HL-60 (cell line): ENCODE results near the gene HELZ.

Experiments used
- CTCF ChIP-seq: IDR thresholded peaks from one replicate; pipeline ENCODE4 v1.5.1; 2011; ENCODE audit warnings: low read length, control low read depth, inconsistent platforms; ENCODE audit not compliant: insufficient read depth
- GABPA ChIP-seq: IDR thresholded peaks from 2 replicates; pipeline ENCODE4 v1.6.1; 2012; ENCODE audit warnings: low read depth
- POLR2AphosphoS5 ChIP-seq: IDR thresholded peaks from 2 replicates; pipeline ENCODE4 v1.6.1; 2012; ENCODE audit warnings: low read depth
- REST ChIP-seq: IDR thresholded peaks from 2 replicates; pipeline ENCODE4 v1.6.1; 2012; ENCODE audit warnings: low read depth; ENCODE audit not compliant: insufficient replicate concordance

GRCh38 chr17:67054608-67055007, 190.4 kb downstream of the HELZ start:
- no peak for TF ChIP-seq CTCF
- no peak for TF ChIP-seq GABPA
- no peak for TF ChIP-seq POLR2AphosphoS5
- no peak for TF ChIP-seq REST
